Activated naive CD4-positive, alpha-beta T cell treated with Interleukin-2 at 50 U/mL for 16 hours (primary cell): Measurements from ENCODE around the gene GJB3.
"Not testable (repeated sequence)": the region's sequence is repeated elsewhere in the genome, so short reads cannot be mapped to it uniquely, and the experiment has no call there.

Experiments used
- DNase-seq: peaks from one replicate; pipeline ENCODE4 v3.0.0-alpha.2; 2020

Gene GJB3

GRCh38 chr1:34786521-34787325 lies 5.7 kb downstream of the GJB3 start:
- peak; percentile 58 for DNase-seq

DNA sequence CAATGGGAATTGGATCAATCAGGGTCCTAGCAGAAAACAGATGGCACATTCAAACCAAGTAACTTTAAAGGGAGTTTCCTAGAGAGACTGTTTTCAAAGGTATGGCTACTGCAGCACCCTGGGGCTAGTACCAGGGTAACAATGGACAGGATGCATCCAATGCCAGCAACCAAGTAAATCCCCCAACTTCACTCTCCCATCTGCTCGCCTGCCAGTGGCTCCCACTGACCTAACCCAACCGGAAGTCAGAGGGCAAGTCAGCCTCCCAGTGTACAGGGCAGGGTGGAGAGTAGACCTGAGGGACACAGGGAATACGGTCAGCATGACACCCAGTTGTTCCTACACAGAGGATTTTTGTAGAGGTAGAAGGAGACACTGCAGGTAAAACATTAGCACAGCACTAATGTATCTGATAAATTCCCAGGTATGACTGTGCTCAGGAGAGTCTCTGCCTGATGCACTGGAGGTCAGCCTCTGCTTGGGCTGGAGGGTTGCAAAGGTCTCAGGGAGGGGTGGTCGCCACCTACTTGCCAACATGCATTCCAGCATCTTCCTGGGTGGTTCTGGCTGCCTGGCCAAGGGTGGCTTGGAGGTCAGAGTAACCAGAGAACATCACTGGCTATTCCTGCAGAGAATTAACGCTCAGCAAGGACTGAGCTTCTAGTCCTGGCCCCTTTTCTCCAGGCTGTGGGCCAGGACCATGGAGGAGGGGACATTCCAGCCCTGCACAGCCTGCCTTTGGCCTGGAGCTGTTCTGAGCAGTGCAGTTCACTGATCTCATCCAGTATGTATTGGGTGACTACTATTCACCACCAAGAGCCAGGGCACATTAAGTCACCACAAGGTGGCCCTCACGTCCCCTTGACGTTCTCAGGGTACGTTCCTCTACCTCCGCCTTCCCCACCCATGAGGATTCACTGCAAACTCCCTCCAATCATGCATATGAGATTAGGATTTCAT lies 6.7 kb downstream of the GJB3 start:
- DNase-seq: no peak

- DNase-seq: no peak
Observed at GRCh38 chr1:34790985-34791384, 10.0 kb downstream of the GJB3 start.

GRCh38 chr1:34792424-34792823 lies 11.4 kb downstream of the GJB3 start:
- DNase-seq: no peak

GRCh38 chr1:34792868-34793727 lies 12.1 kb downstream of the GJB3 start, which contains the start of gene GJA4:
TSS of gene GJA4 (plus strand) at chr1:34792999. CDS start at chr1:34794214, 1,215 bp downstream.
- no peak for DNase-seq

- DNase-seq: no peak
Observed at GRCh38 chr1:34794001-34794789, 13.2 kb downstream of the GJB3 start.

DNA sequence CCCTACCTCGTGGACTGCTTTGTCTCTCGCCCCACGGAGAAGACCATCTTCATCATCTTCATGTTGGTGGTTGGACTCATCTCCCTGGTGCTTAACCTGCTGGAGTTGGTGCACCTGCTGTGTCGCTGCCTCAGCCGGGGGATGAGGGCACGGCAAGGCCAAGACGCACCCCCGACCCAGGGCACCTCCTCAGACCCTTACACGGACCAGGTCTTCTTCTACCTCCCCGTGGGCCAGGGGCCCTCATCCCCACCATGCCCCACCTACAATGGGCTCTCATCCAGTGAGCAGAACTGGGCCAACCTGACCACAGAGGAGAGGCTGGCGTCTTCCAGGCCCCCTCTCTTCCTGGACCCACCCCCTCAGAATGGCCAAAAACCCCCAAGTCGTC lies 13.8 kb downstream of the GJB3 start:
- DNase-seq: no peak

GRCh38 chr1:34795916-34796315 lies 14.9 kb downstream of the GJB3 start:
- DNase-seq: no peak

GRCh38 chr1:34796990-34797389 lies 16.0 kb downstream of the GJB3 start:
- DNase-seq: no peak

DNA sequence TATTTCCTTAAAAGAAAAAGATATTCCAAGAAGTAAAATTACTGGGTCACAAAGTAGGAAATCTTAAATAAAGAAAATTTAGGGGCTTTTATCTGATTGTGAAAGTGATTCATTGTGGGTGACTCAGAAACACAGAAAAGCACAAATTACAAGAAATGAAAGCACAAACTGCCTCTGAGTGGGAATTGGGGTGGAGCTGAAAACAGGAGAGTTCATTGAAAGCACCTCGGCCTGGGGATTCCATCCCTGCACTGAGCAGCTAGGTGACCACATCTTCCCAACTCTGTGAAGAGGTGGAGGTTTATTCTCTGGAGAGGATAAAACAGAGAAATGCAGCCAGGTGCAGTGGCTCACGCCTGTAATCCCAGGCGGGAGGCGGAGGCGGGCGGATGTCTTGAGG lies 19.2 kb downstream of the GJB3 start:
- no peak for DNase-seq

DNA sequence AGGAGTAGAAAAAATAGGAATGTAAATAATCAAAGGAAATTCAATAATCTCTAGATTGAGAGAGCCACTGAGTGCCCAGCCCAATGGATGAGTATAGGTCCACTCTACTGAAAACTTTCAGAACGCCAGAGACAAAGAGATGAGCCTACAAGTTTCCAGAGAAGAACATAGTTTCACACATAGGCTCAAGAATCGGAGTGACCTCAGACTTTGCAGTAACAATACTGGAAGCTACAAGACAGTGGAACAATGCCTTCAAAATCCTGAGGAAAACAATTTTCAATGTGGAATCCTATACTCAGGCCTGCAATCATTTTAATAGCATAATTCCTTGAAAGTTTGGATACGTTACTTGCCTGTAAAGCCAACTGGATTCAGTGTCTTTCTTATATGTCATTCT lies 22.8 kb downstream of the GJB3 start:
- no peak for DNase-seq

DNA sequence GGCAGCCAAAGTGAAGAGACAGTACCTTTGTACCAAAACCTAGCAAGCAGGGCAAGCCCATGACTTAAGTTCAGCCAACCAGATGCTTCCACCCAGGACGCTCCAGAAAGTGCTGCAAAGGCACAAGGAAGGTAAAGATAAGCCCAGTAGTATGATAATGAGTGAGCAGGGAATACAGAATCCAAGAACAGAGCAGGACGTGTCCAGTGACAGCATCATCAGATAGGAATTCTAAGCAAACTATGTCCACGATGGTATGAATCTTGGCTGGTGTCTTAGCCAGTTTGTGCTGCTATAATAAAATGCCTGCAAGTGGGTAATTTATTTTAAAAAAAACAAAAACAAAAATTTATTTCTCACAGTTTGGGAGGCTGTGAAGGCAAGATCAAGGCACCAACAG lies 25.4 kb downstream of the GJB3 start:
- no peak for DNase-seq

DNA sequence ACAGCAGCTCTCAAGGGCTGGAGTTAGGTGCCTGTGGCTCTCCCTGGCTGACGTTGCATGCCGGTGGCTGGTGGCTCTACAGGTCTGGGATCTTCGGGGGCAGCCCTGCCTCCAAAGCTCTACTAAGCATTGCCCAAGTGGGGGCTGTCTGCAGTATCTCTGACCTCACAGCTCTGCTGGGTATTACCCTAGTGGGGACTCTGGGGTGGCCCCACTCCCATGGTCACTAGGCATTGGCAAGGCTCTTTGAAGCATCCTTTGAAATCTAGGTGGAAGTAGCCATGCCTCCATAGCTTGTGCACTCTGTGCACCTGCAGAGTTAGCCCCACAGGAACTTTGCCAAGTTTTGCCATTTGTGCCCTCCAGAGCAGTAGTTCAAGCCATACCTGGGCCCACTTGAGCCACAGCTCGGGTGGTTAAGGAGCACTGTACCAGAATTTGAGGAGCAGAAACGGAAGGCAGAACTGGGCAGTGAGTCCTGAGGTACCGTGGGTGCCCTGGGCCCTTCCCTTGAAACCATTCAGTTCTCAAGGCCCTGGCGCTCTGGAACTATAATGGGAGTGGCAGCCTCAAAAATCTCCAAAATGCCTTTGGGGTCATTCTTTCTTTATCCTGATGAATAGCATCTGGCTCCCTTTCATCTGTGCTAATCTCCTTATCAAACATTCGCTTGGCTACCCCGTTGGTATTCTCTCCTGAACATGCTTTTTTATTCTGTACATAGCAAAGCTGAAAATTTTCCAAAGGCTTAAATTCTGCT lies 27.2 kb downstream of the GJB3 start:
- DNase-seq: no peak

- DNase-seq: not testable (repeated sequence)
Observed at GRCh38 chr1:34810781-34811180, 29.8 kb downstream of the GJB3 start.

- no peak for DNase-seq
Observed at GRCh38 chr1:34816332-34816731, 35.3 kb downstream of the GJB3 start.

DNA sequence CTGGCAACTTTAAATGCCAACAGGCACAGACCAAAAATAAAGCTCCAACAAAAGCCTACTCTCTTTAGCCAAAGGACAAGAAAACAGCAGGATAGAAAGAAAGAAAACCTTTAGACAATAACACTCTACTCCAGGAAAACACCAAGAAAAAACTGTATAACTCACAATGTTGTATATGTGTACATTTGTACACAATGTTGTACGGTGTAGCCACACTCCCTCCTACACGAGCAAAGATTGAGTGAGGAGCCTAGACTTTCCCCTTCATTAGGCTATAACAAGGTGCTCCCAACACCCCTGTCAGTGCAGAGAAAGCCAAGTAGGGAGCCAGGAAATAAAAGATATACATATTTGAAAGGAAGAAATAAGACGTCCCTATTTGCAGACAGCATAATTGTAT lies 35.8 kb downstream of the GJB3 start:
- no peak for DNase-seq

GRCh38 chr1:34818862-34819261 lies 37.8 kb downstream of the GJB3 start:
- DNase-seq: not testable (repeated sequence)

DNA sequence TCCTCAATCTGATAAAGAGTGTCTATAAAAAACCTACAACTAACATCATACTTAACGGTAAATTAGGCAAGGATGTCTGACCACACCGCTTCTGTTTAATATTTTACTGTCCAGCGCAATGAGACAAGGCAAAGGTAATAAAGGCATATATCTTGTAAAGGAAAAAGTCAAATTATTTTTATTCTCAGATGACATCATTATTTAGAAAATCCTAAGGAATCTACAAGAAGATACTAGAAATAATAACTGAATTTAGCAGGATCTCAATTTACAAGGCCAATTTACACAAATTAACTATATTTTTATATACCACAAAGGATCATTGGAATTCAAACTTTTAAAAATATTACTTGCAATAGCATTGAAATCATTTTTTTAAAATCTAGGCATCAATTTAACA lies 41.2 kb downstream of the GJB3 start:
- DNase-seq: no peak

- DNase-seq: no peak
Observed at GRCh38 chr1:34824817-34825454, 43.9 kb downstream of the GJB3 start.

DNA sequence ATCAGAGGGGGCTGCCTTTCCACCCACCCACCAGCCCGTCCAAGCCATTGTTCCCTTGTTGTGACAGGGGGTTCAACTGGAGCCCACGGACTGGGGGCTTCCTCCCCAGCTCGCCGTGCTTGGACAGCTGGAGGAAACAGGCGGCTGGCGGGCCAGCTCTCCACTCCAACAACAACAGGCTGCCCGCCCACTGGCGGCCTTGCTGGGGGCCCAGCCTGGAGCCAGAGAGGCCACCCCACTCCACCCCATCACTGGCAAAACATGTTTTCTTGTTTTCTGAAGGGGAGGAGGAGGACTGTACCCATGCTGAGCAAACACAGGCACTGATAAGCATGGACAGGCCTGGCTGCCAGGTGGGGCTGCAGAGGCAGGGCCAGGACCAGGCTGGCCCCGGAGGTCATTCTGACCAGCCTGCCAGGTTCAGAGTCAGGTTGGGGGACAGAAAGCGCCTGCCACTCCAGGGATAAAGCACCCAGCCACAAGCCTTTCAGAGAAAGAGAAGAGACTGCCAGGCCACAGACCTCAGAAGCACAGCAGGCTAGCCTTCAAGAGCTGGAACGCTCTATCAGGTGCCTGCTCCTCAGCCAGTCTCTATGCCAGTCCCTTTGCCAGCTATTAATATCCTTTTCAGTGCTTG lies 44.6 kb downstream of the GJB3 start:
- no peak for DNase-seq
